Occipital lobe (tissue), 2 donors: ENCODE data around the gene TTLL5. TPM values are rescaled to one million over a fixed set of nuclear protein-coding genes. Genes with fewer than 3 reads are reported as not detected.

Experiments
- DNase-seq: peaks from one replicate; lab custom pipeline; 2025; lab: John Stamatoyannopoulos, UW
- total RNA-seq: library from RNA; depleted of rRNA; stranded (reverse); fragments of >200 nt; gene quantifications from one replicate; pipeline ENCODE4 v1.2.3, GENCODE V29; 2014

Gene TTLL5, protein sequence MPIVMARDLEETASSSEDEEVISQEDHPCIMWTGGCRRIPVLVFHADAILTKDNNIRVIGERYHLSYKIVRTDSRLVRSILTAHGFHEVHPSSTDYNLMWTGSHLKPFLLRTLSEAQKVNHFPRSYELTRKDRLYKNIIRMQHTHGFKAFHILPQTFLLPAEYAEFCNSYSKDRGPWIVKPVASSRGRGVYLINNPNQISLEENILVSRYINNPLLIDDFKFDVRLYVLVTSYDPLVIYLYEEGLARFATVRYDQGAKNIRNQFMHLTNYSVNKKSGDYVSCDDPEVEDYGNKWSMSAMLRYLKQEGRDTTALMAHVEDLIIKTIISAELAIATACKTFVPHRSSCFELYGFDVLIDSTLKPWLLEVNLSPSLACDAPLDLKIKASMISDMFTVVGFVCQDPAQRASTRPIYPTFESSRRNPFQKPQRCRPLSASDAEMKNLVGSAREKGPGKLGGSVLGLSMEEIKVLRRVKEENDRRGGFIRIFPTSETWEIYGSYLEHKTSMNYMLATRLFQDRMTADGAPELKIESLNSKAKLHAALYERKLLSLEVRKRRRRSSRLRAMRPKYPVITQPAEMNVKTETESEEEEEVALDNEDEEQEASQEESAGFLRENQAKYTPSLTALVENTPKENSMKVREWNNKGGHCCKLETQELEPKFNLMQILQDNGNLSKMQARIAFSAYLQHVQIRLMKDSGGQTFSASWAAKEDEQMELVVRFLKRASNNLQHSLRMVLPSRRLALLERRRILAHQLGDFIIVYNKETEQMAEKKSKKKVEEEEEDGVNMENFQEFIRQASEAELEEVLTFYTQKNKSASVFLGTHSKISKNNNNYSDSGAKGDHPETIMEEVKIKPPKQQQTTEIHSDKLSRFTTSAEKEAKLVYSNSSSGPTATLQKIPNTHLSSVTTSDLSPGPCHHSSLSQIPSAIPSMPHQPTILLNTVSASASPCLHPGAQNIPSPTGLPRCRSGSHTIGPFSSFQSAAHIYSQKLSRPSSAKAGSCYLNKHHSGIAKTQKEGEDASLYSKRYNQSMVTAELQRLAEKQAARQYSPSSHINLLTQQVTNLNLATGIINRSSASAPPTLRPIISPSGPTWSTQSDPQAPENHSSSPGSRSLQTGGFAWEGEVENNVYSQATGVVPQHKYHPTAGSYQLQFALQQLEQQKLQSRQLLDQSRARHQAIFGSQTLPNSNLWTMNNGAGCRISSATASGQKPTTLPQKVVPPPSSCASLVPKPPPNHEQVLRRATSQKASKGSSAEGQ (N-terminal part only)
- 36.7 TPM for total RNA-seq

DNA sequence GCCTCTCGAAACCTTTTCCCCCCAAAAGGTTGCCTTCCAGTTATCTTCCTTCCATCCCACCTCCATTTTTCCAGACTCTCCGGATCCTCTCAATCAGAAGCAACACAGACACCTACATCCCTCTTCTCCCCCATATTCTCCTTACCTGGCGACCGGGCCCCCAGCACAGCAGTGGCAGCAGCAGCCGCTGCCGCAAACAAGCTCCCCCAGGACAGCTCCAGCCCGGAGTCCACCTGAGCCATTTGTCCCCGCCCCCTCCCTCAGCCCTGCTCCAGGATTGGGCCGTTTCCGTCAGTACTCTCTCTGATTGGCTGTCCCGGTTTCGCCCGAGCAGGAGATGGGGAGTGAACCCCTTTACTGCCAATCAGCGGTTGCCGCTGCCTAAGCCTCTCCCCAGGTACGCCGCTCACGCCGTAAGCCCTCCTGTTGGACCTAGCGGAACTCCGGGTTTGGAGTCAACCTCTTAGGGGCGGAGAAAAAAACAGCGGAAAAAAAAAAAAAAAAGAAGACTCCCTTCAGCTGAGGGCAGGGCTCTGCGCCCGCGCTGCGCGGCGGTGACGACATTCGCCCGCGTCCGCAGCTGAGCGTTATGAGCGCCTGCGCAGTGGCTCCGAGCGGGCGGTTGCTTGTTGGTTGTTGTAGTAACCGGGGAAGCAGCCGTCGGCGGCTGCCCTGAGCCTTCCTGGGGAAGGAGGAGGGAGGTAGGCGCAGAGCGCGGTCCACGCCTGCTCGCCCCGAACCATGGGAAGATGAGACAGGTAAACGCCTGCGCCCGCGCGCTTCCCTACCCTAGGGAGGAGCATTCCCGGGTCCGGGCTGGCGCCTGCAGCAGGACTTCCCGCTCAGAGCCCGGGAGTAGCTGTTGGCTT, at the start of gene TTLL5, which contains the start of gene ERG28:
Gene TTLL5, plus strand, starts transcription at position 617 of the 869 bp plus-strand sequence. CDS start 1,904 bp downstream, outside the sequence.
Gene ERG28, minus strand, starts transcription at position 247 of the 869 bp plus-strand sequence. CDS start 3,374 bp downstream, outside the sequence.
- DNase-seq: peak; percentile 98

DNA sequence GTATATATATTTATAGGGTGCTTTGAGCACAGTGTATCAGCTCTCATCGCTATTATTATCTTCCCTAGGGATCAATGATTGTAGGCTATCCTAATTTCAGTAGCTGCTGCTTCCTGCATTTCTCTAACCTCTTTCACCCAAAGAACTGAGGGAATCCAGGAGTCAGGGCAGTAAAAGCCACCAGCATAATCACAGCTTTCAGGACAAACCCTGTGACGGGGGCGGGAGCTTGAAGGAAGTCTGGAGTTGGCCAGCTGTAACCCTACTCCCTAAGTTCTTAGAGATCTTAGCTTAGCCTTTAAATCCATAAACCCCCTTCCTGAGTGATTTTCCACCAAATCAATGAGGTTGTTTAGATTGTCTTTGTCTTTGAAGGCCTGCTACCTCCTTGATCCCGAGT, 48.9 kb upstream of the TTLL5 start:
- no peak for DNase-seq

DNA sequence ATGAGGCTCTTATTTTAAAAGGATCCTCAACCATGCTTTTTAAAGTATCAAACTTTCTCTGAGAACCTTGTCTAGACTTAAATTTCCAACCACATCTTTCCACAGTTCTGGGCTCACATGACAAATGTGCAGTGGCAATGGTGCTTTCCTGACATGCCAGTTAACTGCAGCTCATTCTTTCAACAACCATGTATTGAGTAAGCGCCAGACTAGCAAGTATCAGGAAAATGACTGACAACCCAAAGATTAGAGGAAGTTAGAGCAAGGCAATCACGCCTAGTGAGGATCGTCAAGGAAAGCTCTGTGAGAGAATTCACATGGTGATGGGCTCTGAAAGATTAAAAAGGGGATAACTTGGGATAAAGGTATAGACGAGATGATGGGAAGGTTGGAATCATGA, 46.9 kb upstream of the TTLL5 start:
- DNase-seq: no peak

DNA sequence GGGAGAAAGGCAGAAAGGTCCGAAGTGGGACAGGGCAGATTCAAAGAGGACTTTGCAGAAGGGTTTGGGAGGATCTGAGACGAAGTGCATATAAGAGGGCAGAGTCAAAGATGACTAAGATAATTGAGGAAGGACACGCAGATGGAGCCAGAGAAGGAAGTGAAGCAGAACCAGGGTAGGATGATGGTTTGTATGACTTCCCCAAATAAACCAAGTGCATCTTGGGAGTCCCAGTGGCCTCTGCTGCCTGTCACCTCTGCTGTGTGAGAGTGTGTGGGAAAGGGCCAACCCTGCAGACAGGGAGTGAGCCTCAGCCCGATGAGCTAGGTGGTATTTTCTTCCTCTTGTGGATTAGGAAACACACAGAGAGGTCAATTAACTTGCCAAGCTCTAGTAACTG, 45.8 kb upstream of the TTLL5 start:
- DNase-seq: no peak

DNA sequence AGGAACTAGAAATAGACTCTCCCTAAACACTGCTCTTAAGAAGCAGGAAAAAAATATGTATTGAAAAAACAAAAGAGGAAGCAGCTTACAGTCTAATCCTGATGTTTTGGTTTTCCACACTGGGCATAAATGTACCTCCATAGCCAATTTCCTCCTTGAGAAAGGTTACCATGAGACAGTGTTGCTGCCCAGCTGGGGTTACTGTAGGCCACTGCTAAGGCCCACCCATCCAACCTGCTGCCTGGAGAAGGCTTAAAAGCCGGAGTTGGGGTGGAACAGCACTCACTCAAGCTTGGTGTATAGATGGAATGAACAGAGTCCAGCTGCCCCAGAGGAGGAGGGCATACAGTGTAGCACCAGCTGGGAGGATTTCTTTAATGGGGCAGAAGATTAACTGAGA, 41.5 kb upstream of the TTLL5 start:
- no peak for DNase-seq

DNA sequence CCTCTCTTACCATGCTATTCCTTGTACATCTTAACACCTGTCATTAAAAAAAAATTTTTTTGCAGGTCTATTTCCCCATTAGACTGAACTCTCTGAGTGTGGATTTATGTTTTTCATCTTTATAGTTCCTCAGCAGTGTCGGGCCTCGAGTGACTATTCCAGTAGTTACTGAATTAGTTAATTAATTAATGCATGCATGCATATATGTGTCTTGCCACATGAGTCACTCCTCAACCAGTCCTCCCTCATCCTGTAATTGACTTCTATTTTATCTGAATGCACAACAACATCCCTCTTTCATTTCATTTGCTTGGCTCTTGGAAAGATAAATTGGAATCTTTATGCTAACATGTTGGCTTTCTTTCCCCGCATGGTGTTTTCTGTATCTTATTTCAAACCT, 36.0 kb upstream of the TTLL5 start:
- no peak for DNase-seq

DNA sequence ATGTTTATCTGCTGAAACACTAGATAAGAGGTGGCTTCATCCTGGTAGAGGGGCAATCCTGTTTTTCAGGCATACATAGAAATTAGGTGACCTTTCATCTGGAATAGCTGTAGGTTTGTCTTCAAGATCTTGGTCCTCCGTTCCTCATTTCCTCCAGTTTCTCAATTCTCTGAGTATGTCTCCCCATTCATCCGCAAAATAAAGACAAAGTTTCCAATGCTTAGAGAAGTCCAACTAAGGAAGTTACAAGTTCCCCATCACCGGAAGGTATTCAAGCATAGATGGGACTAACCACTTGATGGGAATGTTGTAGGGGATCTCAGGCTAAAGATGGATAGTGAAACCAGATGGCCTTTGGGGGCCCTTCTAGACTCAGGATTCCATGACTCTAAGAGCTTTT, 34.6 kb upstream of the TTLL5 start:
- DNase-seq: no peak

DNA sequence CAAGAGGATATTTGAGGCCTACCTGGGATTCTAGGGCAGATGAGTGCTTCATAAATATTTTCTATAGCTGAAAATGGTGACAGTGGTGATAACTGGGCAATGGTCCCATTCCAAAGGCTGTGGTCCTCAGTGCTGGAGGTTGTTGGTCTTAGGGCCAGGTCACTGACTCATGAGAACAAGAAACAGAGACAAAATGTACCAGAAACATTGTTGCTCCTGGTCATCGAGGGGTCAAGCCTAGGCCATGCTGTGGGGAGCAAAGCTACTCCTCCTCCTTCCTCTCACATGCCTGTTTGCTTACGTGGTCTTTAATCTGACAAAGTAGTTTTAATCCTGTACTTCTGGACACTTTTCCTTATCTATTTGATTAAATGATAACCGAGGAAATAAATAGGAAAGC, 34.2 kb upstream of the TTLL5 start:
- DNase-seq: no peak

DNA sequence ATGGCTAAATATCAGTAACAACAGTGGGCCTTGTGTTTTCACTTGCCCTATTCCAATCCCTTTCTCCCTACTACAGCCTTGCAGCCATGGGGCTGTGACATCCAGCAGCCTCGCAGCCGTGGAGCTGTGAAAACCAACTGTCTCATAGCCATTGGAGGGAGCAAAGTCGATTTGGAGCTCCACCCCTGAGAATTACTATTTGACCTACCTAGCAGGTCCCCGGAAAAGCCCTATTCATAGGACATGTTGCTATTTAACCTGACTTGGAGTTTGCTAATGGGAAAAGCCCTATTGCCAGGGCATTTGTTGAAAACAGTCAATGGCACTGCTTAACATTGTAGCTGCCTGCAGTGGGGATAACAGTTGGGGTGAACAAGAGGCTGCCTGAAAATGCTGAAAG, 33.6 kb upstream of the TTLL5 start:
- DNase-seq: no peak

DNA sequence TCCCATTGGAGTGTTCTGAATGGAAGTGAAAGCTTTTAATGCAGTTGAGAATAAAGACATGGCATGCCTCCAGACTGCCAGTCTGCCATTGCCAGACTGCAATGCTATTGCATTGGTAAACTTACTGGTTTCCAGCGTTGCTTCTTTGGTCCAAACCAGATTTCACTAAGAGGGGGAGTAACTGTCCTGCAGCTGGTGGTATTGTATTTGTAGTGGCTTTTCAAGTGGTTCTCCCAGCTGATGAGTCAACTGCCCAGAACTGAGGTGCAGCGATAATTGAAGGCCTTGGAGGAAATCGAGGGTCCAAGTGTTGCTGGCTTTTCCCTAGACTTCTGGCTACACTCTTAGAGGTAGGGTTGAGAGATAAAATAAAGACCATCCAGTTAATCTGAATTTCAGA, 32.2 kb upstream of the TTLL5 start:
- no peak for DNase-seq

DNA sequence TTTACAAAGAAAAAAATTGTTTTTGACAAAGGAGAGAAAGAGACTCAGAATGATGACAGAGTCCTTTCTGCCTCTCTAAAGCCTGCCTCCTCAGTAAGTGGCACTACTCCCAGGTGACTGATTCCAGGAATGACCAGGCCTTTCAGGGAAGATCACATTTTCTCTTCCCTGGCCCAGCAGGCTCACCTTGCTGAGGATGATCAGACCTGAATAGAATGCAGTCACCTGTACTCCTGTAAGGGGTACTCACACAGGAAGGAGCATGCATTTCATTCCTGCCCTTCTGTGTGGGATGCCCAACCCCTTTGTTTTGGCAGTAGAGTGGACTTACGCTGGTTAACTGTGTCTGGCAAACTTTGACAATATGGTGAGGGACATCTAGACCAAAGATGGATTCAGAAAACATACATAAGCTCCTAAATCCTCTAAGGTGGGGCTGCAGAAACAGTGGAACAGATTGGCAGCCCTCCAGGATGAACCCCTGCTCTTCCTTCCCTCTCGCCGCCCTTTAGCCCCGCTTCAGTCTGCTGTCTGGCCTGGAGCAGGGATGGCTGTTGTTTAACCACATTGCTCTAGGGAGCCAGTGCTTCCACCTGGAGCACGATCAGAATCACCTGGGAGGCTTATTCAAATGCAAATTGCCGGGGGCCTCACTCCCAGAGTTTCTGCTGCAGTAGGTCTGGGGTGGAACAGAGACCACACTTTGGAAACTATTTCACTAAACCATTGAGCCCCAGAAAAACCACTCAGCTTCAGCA, 30.2 kb upstream of the TTLL5 start:
- no peak for DNase-seq

DNA sequence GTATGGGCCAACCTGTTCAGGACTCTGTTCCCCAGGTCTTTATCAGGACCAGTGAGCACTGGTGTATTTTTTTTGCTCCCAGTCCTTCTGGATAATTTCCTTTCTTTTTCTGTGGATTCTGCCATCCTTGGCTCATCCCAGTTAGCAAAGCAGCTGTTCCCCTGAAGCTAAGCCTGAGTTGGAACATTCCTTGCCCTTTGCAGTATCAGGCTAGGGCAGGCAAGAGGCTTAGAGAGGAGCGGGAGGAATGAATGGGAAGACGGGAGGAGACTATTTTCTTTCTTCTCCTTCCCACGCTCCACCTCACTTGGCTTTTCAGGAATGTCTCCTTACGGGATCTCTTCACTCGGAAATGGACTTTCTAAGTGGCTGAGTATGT, 29.6 kb upstream of the TTLL5 start:
- no peak for DNase-seq

DNA sequence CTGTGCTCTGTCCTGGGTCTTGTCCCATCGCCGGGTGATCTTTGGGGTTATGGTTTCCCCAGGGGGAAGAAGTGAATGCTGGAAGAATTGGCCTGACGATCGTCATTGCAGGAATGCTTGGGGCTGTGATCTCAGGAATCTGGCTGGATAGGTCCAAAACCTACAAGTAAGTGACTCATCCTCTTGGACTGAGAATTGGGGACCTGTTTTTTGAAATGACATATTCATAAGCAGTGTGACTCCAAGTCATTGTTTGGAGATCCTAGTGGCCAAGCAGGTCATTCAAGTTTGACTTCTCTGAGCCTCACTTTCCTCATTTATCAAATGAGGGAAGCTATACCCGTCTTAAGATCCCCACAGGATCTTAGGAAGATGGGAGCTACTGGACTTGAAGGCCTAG, 26.2 kb upstream of the TTLL5 start:
- no peak for DNase-seq

DNA sequence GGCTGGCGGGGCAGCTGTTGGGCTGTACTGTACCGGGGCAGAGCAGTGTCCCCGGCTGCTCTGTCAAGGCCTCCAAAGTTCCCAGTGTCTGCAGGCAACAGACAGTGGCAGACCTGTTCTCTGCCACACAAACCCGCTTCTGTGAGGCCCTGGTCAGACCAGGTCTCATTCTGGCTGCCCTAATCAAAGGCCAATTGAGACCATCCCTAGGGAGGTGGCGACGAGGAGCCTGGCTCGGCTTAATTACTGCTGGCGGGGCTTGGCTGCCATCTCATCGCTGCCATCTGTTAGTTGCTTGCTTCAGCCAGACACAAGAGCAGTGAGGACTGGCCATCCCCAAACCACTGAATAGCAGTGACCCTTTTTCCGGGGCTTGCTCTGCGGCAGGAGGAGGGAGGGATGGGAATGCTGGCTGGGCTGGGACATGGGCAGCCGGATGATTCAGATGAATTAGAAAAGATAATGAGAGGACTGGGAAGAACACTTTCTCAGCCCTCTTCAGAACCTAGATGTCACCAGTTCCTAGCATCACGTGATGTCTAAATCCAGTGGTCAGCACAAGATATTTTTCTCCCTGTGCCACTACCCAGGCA, 24.9 kb upstream of the TTLL5 start:
- no peak for DNase-seq

DNA sequence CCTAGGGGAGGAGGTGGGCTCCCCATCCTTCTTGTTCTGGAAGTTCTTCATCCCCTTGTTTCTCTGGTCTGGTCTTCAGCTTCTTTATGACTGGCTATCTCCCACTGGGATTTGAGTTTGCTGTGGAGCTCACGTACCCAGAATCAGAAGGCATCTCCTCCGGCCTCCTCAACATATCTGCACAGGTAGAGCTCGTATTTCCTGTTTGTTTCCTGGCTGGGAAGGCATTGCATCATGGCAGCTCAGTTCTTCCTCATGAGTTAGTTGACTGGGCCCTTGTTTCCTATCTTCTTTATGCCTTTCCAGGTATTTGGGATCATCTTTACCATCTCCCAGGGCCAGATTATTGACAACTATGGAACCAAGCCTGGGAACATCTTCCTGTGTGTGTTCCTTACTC, 20.2 kb upstream of the TTLL5 start:
- DNase-seq: no peak

DNA sequence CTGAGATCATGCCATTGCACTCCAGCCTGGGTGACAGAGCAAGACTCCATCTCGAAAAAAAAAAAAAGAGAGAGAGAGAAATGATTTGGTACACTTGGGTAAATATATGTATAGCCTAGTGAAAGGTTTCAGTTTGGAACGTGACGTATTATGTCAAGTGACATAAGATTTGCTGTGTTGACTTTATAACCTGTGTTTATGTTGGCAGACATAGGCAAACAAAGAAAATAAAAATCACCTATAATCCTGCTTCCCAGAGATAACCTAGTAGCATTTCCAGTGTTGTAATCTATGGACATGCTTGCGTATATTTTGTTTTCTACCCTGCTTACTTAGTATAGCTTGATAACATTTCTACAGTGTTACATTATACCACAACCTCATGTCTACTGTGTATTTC, 17.1 kb upstream of the TTLL5 start:
- no peak for DNase-seq

DNA sequence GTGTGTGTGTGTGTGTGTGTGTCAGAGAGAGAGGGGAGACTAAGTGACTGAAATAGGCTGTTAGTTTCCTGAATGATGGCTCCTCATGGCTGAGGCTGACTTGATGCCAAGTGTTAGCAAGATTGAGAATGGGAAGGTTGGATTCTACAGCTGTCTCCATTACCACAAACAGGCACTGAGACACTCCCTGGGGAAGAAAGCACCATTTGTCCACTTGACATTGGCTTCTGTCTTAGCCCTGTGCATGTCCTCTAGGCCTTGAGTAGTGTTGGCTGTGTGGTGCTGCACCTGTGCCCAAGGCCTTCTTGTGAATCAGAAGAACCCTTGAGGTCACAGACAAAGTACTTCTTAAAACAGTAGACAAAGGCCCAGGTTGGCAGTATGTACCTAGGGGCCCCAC, 16.0 kb upstream of the TTLL5 start:
- DNase-seq: no peak

DNA sequence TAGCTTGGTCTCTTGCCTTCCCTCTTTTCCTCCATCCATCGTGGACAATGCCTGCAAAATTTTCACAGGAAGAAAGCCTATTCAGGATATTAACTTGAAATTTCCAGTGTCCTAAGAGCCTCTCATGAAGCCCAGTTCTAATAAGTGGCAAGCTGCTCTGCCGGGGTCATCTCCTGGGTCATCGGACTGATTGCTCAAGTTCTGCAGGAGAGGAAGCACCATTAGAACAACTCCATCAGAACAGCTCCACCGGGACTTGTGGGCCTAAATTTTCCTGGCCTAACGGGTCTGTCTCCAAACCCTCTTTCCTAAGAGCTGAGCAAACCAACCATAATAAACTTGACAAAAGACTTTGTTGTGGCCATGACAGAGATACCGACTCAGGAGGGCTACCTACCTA, 14.3 kb upstream of the TTLL5 start:
- no peak for DNase-seq

DNA sequence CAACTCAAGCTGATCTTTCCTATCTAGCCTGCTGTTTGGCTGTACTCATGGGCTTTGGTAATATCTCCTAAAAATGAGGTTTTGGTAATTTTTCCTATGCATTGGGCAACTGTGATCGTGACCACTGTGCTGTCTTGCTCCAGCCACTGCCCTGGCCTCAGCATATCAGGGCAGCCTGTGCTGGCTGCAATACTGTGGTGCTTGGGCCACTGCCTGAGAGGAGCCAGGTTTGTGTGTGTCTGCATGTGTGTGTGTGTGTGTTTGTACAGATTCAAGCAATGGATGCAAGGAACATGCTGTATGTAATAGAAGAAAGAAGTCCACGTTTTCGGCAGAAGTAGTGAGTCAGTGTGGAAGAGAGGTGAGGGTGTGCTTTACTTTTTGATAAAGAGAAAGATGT, 13.4 kb upstream of the TTLL5 start:
- no peak for DNase-seq
